Middle frontal gyrus (tissue), 1 donor: ENCODE data around the gene LTBP1.
"Not testable (repeated sequence)": the region's sequence is repeated elsewhere in the genome, so short reads cannot be mapped to it uniquely, and the experiment has no call there.

Experiments
- DNase-seq: peaks from one replicate; pipeline ENCODE4 v3.0.0-alpha.2; 2015; ENCODE audit warnings: low spot score; ENCODE audit errors: extremely low spot score

Gene LTBP1

GRCh38 chr2:33038230-33038629 is 91.5 kb downstream of the LTBP1 start:
- DNase-seq: no peak

GRCh38 chr2:33038799-33039198 is 92.0 kb downstream of the LTBP1 start:
- DNase-seq: no peak

GRCh38 chr2:33040541-33040940 is 93.8 kb downstream of the LTBP1 start:
- no peak for DNase-seq

GRCh38 chr2:33042265-33042664 is 95.5 kb downstream of the LTBP1 start:
- no peak for DNase-seq

GRCh38 chr2:33042819-33043218 is 96.1 kb downstream of the LTBP1 start:
- DNase-seq: no peak

- DNase-seq: no peak
Measured at GRCh38 chr2:33047939-33048338, 101.2 kb downstream of the LTBP1 start.

- no peak for DNase-seq
Measured at GRCh38 chr2:33051586-33052360, 105.0 kb downstream of the LTBP1 start.

GRCh38 chr2:33052361-33052735 is 105.6 kb downstream of the LTBP1 start:
- no peak for DNase-seq

GRCh38 chr2:33052795-33053194 is 106.0 kb downstream of the LTBP1 start:
- not testable (repeated sequence) for DNase-seq

- DNase-seq: no peak
Measured at GRCh38 chr2:33056170-33056569, 109.4 kb downstream of the LTBP1 start.

- not testable (repeated sequence) for DNase-seq
Measured at GRCh38 chr2:33057307-33058028, 110.7 kb downstream of the LTBP1 start.

GRCh38 chr2:33058716-33059470 is 112.1 kb downstream of the LTBP1 start:
- DNase-seq: no peak

GRCh38 chr2:33059471-33060156 is 112.9 kb downstream of the LTBP1 start:
- no peak for DNase-seq

- DNase-seq: no peak
Measured at GRCh38 chr2:33060405-33060804, 113.7 kb downstream of the LTBP1 start.

GRCh38 chr2:33062665-33063250 is 116.0 kb downstream of the LTBP1 start:
- DNase-seq: no peak

- DNase-seq: no peak
Measured at GRCh38 chr2:33064349-33064801, 117.6 kb downstream of the LTBP1 start.

- DNase-seq: no peak
Measured at GRCh38 chr2:33067598-33067997, 120.8 kb downstream of the LTBP1 start.

- no peak for DNase-seq
Measured at GRCh38 chr2:33068261-33068660, 121.5 kb downstream of the LTBP1 start.

GRCh38 chr2:33069894-33070651 is 123.3 kb downstream of the LTBP1 start:
- DNase-seq: no peak

- no peak for DNase-seq
Measured at GRCh38 chr2:33071591-33071990, 124.8 kb downstream of the LTBP1 start.
